HL-60/S4 treated with phorbol 12-myristate 13-acetate at 8.2 ng/mL for 4 days and 3 days (cell line): ENCODE data around the gene FKBP14.

ENCODE experiments used
- in situ Hi-C: fragments of 300-500 bp; cut with MboI; formaldehyde crosslinking; loops from 2 replicates; pipeline ENCODE4 v1.15.0; 2022; ENCODE audit warnings: low sequenced_read_pairs

FKBP14 gene

GRCh38 chr7:30038196-30038980 is 11.9 kb upstream of the FKBP14 start:
- in situ Hi-C loops = no loop called here

GRCh38 chr7:30036220-30036619 is 9.7 kb upstream of the FKBP14 start:
- in situ Hi-C loops = no loop called here

GRCh38 chr7:30034501-30034900 is 8.0 kb upstream of the FKBP14 start:
- in situ Hi-C loops = no loop called here

GRCh38 chr7:30032310-30033125 is 6.0 kb upstream of the FKBP14 start:
- in situ Hi-C loops = no loop called here

- in situ Hi-C loops = no loop called here
Observed at GRCh38 chr7:30029696-30030095, 3.2 kb upstream of the FKBP14 start.

GRCh38 chr7:30028749-30029635 is 2.5 kb upstream of the FKBP14 start:
- in situ Hi-C loops = no loop called here

GRCh38 chr7:30028216-30028748 is 1.8 kb upstream of the FKBP14 start, which contains the start of gene PLEKHA8:
TSS of gene PLEKHA8 (plus strand) at chr7:30028412. CDS start at chr7:30028763, 351 bp downstream.
- in situ Hi-C loops = no loop called here

GRCh38 chr7:30027740-30028215 is 1.3 kb upstream of the FKBP14 start:
- in situ Hi-C loops = no loop called here

GRCh38 chr7:30027065-30027456 is 559 bp upstream of the FKBP14 start:
- in situ Hi-C loops = no loop called here

- in situ Hi-C loops = no loop called here
Observed at GRCh38 chr7:30023524-30023923, 3.0 kb downstream of the FKBP14 start.

GRCh38 chr7:30022991-30023390 is 3.5 kb downstream of the FKBP14 start:
- in situ Hi-C loops = no loop called here

- in situ Hi-C loops = no loop called here
Observed at GRCh38 chr7:30020535-30020934, 6.0 kb downstream of the FKBP14 start.

GRCh38 chr7:30019960-30020359 is 6.5 kb downstream of the FKBP14 start:
- in situ Hi-C loops = no loop called here

- in situ Hi-C loops = no loop called here
Observed at GRCh38 chr7:30019387-30019786, 7.1 kb downstream of the FKBP14 start.

GRCh38 chr7:30018451-30018850 is 8.1 kb downstream of the FKBP14 start:
- in situ Hi-C loops = no loop called here

GRCh38 chr7:30012757-30013156 is 13.7 kb downstream of the FKBP14 start:
- in situ Hi-C loops = no loop called here

- in situ Hi-C loops = no loop called here
Observed at GRCh38 chr7:30010021-30010420, 16.5 kb downstream of the FKBP14 start.

- in situ Hi-C loops = no loop called here
Observed at GRCh38 chr7:30005464-30005863, 21.0 kb downstream of the FKBP14 start.

- in situ Hi-C loops = no loop called here
Observed at GRCh38 chr7:30003098-30003497, 23.4 kb downstream of the FKBP14 start.

- in situ Hi-C loops = no loop called here
Observed at GRCh38 chr7:30001998-30002397, 24.5 kb downstream of the FKBP14 start.

GRCh38 chr7:29998489-29998888 is 28.0 kb downstream of the FKBP14 start:
- in situ Hi-C loops = no loop called here
